ENCODE measurements around the gene ZNF837. TPM values are rescaled to one million over a fixed set of nuclear protein-coding genes. Genes with fewer than 3 reads are reported as not detected.
A peak's percentile ranks its signal among the peaks of the same experiment; 100 is the strongest.

The ZNF837 gene
- total RNA-seq, result 1 to 10 TPM; 1.8 to 9.4 (median 3.7) TPM

DNA sequence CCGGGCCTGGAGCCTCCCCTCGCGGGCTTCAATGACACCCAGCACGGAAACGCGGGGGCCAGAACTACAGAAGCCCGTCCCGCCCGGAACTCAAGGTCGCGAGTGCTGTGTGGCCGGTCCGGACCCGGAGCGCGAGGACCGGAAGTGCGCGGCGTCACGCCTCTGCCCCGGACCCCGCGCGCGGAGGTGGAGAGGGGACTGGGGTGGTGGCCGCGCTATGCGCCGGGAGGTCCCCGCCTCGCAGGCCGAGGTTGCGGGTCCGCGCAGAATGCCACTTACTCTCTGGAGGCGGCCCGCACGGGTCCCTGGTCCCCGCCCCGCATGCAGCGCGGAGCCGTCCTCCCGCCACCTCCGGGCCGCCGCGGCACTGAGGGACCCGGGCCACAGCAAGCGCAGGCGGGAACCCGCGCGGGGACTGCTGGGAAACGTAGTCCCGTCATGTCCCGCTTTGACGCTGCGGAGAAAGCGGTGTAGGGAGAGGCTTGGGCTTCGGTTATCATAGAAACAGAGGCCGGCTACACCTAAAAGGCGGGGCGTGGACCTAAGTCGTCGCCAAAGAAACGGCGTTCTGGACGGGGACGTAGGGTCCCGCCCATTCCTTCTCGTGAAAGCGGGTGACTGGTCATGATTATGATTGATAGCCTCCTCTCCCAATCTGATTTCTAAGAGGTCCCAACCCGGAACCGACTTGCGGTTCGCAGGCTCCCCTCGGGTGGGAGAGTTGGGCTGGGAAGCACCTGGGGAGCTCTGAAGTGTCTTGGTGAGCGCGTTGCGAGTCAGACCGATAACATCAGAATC lies at the start of gene ZNF837:
ZNF837 (minus strand) TSS at position 369 of the 798 bp plus-strand sequence. CDS start 11,698 bp downstream, outside the sequence.
- 0% methylated on average over 24 to 53 of the region's 83 CpGs for WGBS, 2 donors
- peak; percentile 98 to 100 for DNase-seq
- peak; percentile 97 for ATAC-seq (ENCODE audit: low FRiP score in 2 of 2)
- Histone ChIP-seq H3K4me1 (peaks cover 22 to 38% (median 25%) of the 10 kb centered on the region in 4 donors), H3K9me3 (no peaks in the 10 kb centered on the region), H3K4me3 (peak within 1 kb of the TSS; percentile 57 to 91 (median 82)), H3K27me3 (no peaks in the 10 kb centered on the region), H3K36me3 (no peaks in the 10 kb centered on the region), H3K27ac (peak within 1 kb of the TSS; percentile 87 to 92 (median 89))
- TF ChIP-seq POLR2AphosphoS5 (IDR thresholded peaks at IDR 0.05) (peak; percentile 81 to 87), POLR2A (IDR thresholded peaks at IDR 0.05) (peak; percentile 69 to 96 (median 82)), EP300 (IDR thresholded peaks at IDR 0.05) (peak in 1 of 4 donors; percentile 26)
- TF ChIP-seq, protein P1, sequence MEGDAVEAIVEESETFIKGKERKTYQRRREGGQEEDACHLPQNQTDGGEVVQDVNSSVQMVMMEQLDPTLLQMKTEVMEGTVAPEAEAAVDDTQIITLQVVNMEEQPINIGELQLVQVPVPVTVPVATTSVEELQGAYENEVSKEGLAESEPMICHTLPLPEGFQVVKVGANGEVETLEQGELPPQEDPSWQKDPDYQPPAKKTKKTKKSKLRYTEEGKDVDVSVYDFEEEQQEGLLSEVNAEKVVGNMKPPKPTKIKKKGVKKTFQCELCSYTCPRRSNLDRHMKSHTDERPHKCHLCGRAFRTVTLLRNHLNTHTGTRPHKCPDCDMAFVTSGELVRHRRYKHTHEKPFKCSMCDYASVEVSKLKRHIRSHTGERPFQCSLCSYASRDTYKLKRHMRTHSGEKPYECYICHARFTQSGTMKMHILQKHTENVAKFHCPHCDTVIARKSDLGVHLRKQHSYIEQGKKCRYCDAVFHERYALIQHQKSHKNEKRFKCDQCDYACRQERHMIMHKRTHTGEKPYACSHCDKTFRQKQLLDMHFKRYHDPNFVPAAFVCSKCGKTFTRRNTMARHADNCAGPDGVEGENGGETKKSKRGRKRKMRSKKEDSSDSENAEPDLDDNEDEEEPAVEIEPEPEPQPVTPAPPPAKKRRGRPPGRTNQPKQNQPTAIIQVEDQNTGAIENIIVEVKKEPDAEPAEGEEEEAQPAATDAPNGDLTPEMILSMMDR (IDR thresholded peaks at IDR 0.05), result peak in 5 of 6 experiments; percentile 9 to 59 (median 50)

DNA sequence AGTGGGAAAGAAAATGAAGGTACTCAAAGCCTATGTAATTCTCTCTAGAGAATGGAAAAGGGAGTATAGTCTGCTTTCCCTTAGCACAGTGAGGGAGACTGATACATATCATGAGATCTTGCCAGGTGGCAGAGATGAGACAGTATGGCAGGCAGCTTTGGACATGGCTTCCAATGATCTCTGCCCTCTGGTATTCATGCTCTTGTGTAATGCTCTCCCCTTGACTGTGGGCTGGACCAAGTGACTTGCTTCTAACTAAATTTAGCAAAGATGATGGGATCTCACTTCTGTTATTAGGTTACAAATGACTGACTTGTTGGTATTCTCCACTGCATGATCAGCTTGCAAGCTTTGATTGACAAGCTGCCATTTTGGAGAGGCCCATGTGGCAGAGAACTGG lies 48.9 kb upstream of the ZNF837 start:
- ATAC-seq (ENCODE audit: low FRiP score in 2 of 2), result no peak

GRCh38 chr19:58428617-58429016 lies 47.8 kb upstream of the ZNF837 start:
- H3K36me3 ChIP-seq, result peaks cover 0 to 12% (median 10%) of the 10 kb centered on the region in 4 donors
- no peaks in the 10 kb centered on the region for H3K4me1 ChIP-seq
- ATAC-seq (ENCODE audit: low FRiP score in 2 of 2) (no peak), DNase-seq (no peak)
- H3K9me3 ChIP-seq, result peaks cover 41 to 77% (median 67%) of the 10 kb centered on the region in 4 donors
- TF ChIP-seq EP300 (IDR thresholded peaks at IDR 0.05) (no peak), POLR2AphosphoS5 (IDR thresholded peaks at IDR 0.05) (no peak), POLR2A (IDR thresholded peaks at IDR 0.05) (no peak)
- TF ChIP-seq, protein P1 (IDR thresholded peaks at IDR 0.05), result no peak
- WGBS, 2 donors, result 87 to 100% methylated on average over 1 of the region's 1 CpG
- H3K4me3 ChIP-seq, result no peak overlapping the region
- no peaks in the 10 kb centered on the region for H3K27me3 ChIP-seq
- no peak overlapping the region for H3K27ac ChIP-seq

More for the DNA sequence above, 48.9 kb upstream of the ZNF837 start:
- Histone ChIP-seq H3K9me3 (peaks cover 52 to 88% (median 79%) of the 10 kb centered on the region in 4 donors), H3K4me1 (no peaks in the 10 kb centered on the region), H3K4me3 (no peak overlapping the region), H3K27ac (no peak overlapping the region), H3K27me3 (no peaks in the 10 kb centered on the region), H3K36me3 (peaks cover 7 to 23% (median 21%) of the 10 kb centered on the region in 4 donors)
- TF ChIP-seq EP300 (IDR thresholded peaks at IDR 0.05), result no peak
- TF ChIP-seq, protein P1 (IDR thresholded peaks at IDR 0.05), result no peak
- TF ChIP-seq POLR2A (IDR thresholded peaks at IDR 0.05), result no peak
- TF ChIP-seq POLR2AphosphoS5 (IDR thresholded peaks at IDR 0.05), result no peak
- no peak for DNase-seq

DNA sequence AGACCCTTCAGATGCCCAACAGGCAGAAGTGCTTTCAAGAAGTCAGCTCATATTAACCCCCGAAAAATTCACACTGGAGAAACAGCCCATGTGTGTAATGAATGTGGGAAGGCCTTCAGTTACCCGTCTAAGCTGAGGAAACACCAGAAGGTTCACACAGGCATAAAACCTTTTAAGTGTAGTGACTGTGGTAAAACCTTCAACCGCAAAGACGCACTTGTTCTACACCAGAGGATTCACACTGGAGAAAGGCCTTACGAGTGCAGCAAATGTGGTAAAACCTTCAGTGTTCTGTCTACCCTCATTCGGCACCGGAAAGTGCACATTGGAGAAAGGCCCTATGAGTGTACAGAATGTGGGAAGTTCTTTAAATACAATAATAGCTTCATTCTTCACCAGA lies 36.2 kb upstream of the ZNF837 start:
- no peaks in the 10 kb centered on the region for H3K27me3 ChIP-seq
- DNase-seq (no peak), ATAC-seq (ENCODE audit: low FRiP score in 2 of 2) (no peak)
- H3K9me3 ChIP-seq, result peaks cover 0 to 5% (median 0%) of the 10 kb centered on the region in 4 donors
- WGBS, 2 donors, result 93 to 98% methylated on average over 7 of the region's 7 CpGs
- no peak overlapping the region for H3K27ac ChIP-seq
- H3K4me1 ChIP-seq, result no peaks in the 10 kb centered on the region
- TF ChIP-seq EP300 (IDR thresholded peaks at IDR 0.05) (no peak), POLR2AphosphoS5 (IDR thresholded peaks at IDR 0.05) (no peak), POLR2A (IDR thresholded peaks at IDR 0.05) (no peak)
- TF ChIP-seq, protein P1 (IDR thresholded peaks at IDR 0.05), result no peak
- H3K4me3 ChIP-seq, result no peak overlapping the region
- H3K36me3 ChIP-seq, result peaks cover 8 to 53% (median 39%) of the 10 kb centered on the region in 4 donors

Data from upper lobe of left lung (tissue), 6 donors.